ENCODE data around the gene CLDN10. TPM values are rescaled to one million over a fixed set of nuclear protein-coding genes. Genes with fewer than 3 reads are reported as not detected.

The CLDN10 gene
- total and polyA plus RNA-seq, 11 donors, result 0.12 to 0.52 (median 0.29) TPM; not detected in 7

DNA sequence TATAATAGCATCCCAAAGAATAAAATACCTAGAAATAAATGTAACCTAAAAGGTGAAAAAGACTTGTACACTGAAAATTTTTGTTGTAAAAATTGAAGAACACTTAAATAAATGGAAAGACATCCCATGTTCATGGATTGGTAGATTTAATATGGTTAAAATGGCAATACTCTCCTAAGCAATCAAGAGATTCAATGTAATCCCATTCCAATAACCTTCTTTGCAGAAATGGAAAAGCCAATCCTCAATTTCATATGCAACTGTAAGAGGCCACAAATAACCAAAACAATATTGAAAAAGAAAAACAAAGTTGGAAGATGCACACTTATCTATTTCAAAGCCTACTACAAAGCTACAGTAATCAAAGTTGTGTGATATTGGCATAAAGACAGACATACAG lies 74.2 kb downstream of the CLDN10 start:
- Histone ChIP-seq H3K4me3 (no peak overlapping the region), H3K36me3 (peaks cover 0 to 68% (median 10%) of the 10 kb centered on the region in 9 donors), H3K27me3 (no peaks in the 10 kb centered on the region), H3K27ac (no peak overlapping the region), H3K9me3 (peaks cover 0 to 18% (median 0%) of the 10 kb centered on the region in 12 donors), H3K4me1 (no peaks in the 10 kb centered on the region)
- intact Hi-C loops (cut with DNase I), result loop anchor here in 4 of 10 donors (5.0 to 10.0 kb wide), 4 partner anchors 132 to 358 kb away; no protein-coding TSS in a partner anchor
- DNase-seq, result no peak
- ATAC-seq, result no peak
- TF ChIP-seq, protein P1, sequence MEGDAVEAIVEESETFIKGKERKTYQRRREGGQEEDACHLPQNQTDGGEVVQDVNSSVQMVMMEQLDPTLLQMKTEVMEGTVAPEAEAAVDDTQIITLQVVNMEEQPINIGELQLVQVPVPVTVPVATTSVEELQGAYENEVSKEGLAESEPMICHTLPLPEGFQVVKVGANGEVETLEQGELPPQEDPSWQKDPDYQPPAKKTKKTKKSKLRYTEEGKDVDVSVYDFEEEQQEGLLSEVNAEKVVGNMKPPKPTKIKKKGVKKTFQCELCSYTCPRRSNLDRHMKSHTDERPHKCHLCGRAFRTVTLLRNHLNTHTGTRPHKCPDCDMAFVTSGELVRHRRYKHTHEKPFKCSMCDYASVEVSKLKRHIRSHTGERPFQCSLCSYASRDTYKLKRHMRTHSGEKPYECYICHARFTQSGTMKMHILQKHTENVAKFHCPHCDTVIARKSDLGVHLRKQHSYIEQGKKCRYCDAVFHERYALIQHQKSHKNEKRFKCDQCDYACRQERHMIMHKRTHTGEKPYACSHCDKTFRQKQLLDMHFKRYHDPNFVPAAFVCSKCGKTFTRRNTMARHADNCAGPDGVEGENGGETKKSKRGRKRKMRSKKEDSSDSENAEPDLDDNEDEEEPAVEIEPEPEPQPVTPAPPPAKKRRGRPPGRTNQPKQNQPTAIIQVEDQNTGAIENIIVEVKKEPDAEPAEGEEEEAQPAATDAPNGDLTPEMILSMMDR (IDR thresholded peaks at IDR 0.05), result no peak
- no peak for TF ChIP-seq POLR2A (IDR thresholded peaks at IDR 0.05)

DNA sequence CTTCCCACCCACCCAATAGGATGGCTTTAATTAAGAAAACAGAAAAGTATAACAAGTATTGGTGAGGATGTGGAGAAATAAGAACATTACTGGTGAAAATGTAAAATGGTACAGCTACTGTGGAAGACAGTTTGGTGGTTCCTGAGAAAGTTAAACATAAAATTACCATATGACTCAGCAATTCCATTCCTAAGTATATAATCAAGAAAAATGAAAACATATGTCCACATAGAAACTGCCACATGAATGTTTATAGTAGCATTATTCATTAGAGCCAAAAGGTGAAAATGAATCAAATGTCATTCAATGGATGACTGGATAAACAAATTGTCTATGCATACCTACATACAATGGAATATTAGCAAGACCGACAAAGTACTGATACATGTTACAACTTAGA lies 75.1 kb downstream of the CLDN10 start:
- no peaks in the 10 kb centered on the region for H3K27me3 ChIP-seq
- H3K36me3 ChIP-seq, result peaks cover 0 to 67% (median 10%) of the 10 kb centered on the region in 9 donors
- H3K4me3 ChIP-seq, result no peak overlapping the region
- TF ChIP-seq, protein P1 (IDR thresholded peaks at IDR 0.05), result no peak
- TF ChIP-seq POLR2A (IDR thresholded peaks at IDR 0.05), result no peak
- intact Hi-C loops (cut with DNase I), result loop anchor here in 4 of 10 donors (5.0 to 10.0 kb wide), 4 partner anchors 133 to 357 kb away; no protein-coding TSS in a partner anchor
- no peak overlapping the region for H3K27ac ChIP-seq
- DNase-seq, result no peak
- no peak for ATAC-seq
- WGBS, 4 donors, result 96 to 99% (median 98%) methylated on average over 1 of the region's 1 CpG
- no peaks in the 10 kb centered on the region for H3K4me1 ChIP-seq
- peaks cover 0 to 18% (median 0%) of the 10 kb centered on the region in 12 donors for H3K9me3 ChIP-seq

DNA sequence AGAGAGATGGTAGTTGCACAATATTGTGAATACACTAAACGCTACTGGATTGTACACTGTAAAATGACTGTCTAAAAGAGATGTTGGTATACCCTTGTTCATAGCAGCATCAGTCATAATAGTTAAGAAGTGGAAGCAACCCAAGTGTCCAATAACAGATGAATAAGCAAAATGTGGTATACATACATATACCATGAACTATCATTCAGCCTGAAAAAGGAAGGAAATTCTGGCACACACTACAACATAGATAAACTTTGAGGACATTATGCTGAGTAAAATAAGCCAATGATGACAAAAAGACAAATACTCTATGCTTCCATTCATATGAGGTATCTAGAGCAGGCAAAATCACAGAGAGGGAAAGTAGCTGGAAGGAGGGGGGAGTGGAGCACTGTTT lies 76.0 kb downstream of the CLDN10 start:
- 97 to 100% (median 99%) methylated on average over 1 of the region's 1 CpG for WGBS, 4 donors
- Histone ChIP-seq H3K4me3 (no peak overlapping the region), H3K27me3 (no peaks in the 10 kb centered on the region), H3K27ac (no peak overlapping the region), H3K4me1 (no peaks in the 10 kb centered on the region), H3K9me3 (peaks cover 0 to 18% (median 0%) of the 10 kb centered on the region in 12 donors), H3K36me3 (peaks cover 0 to 67% (median 10%) of the 10 kb centered on the region in 9 donors)
- ATAC-seq (no peak), DNase-seq (no peak)
- intact Hi-C loops (cut with DNase I), result loop anchor here in 4 of 10 donors (5.0 to 10.0 kb wide), 4 partner anchors 134 to 356 kb away; no protein-coding TSS in a partner anchor
- no peak for TF ChIP-seq POLR2A (IDR thresholded peaks at IDR 0.05)

DNA sequence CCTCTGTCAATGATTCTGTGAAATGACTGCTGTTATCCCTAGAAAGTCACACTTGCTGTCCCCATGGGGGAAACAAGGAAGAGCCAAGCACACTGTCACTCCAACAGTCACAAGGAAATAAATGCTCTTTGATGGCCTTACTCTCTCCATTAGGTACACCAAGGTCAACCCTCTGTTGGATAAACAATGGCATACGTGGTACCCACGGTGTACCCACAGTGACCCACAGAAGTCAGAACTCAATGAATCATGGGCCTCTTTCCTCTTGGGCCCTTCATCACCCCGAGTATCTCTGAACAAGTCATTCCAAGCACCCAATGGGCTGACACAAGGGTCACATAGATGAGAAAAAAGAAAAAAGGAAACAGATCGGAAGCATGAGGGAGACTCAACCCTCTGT lies 76.6 kb downstream of the CLDN10 start:
- Histone ChIP-seq H3K36me3 (peaks cover 0 to 66% (median 10%) of the 10 kb centered on the region in 9 donors), H3K9me3 (peaks cover 0 to 18% (median 0%) of the 10 kb centered on the region in 12 donors), H3K27me3 (no peaks in the 10 kb centered on the region), H3K4me1 (no peaks in the 10 kb centered on the region), H3K4me3 (no peak overlapping the region), H3K27ac (no peak overlapping the region)
- ATAC-seq (no peak), DNase-seq (no peak)
- intact Hi-C loops (cut with DNase I), result loop anchor here in 4 of 10 donors (5.0 to 10.0 kb wide), 4 partner anchors 134 to 356 kb away; no protein-coding TSS in a partner anchor
- 65 to 91% (median 85%) methylated on average over 4 of the region's 4 CpGs for WGBS, 4 donors
- TF ChIP-seq, protein P1 (IDR thresholded peaks at IDR 0.05), result no peak
- TF ChIP-seq POLR2A (IDR thresholded peaks at IDR 0.05), result no peak

Other genes starting within 250 kb of the CLDN10 start
- gene DZIP1, start 92.0 kb downstream of the CLDN10 start, total RNA-seq, result 1 to 10 TPM; 2.3 to 6.9 (median 5.1) TPM
- gene DZIP1, start 92.0 kb downstream of the CLDN10 start, polyA plus RNA-seq, result 1 to 10 TPM; 1.9 TPM
- gene DNAJC3, start 124.4 kb downstream of the CLDN10 start, total RNA-seq, result 10 to 100 TPM; 23.5 to 43.9 (median 33.7) TPM
- gene DNAJC3, start 124.4 kb downstream of the CLDN10 start, polyA plus RNA-seq, result 10 to 100 TPM in 1 of 2 donors, 1 to 10 TPM in 1; 8.7 to 33.7 TPM